MM.1S (cell line): Measurements from ENCODE around the gene BAG5.

ENCODE experiments used
- DNase-seq: peaks from one replicate; pipeline ENCODE4 v3.0.0-alpha.2; 2015
- H2AFZ ChIP-seq: fragments of 300-600 bp; sonication (generic); 2 replicates; pipeline ENCODE4 v1.6.0; 2016; ENCODE audit warnings: antibody characterized with exemption, low read length
- H3F3A ChIP-seq: fragments of 300-600 bp; sonication (generic); 2 replicates; pipeline ENCODE4 v1.6.1; 2016; ENCODE audit warnings: mild to moderate bottlenecking, antibody characterized with exemption, low read length, moderate library complexity, mixed read lengths; ENCODE audit not compliant: insufficient read depth
- H3K27ac ChIP-seq: fragments of 300-600 bp; sonication (generic); 2 replicates; pipeline ENCODE4 v1.5.1; 2016; ENCODE audit warnings: mild to moderate bottlenecking, low read length
- H3K27me3 ChIP-seq: fragments of 300-600 bp; sonication (generic); replicated peaks from 2 replicates; pipeline ENCODE4 v1.6.0; 2016; ENCODE audit warnings: low read length; ENCODE audit not compliant: insufficient read depth
- H3K36me3 ChIP-seq: fragments of 300-600 bp; sonication (generic); replicated peaks from 2 replicates; pipeline ENCODE4 v1.6.1; 2016; ENCODE audit warnings: mild to moderate bottlenecking, low read length, mixed read lengths; ENCODE audit not compliant: insufficient read depth
- H3K4me1 ChIP-seq: fragments of 300-600 bp; sonication (generic); 2 replicates; pipeline ENCODE4 v1.6.1; 2016; ENCODE audit warnings: low read length, mixed read lengths
- H3K4me2 ChIP-seq: fragments of 300-600 bp; sonication (generic); 2 replicates; pipeline ENCODE4 v1.6.0; 2016; ENCODE audit warnings: low read depth, low read length
- H3K4me3 ChIP-seq: fragments of 300-600 bp; sonication (generic); 2 replicates; pipeline ENCODE4 v1.5.1; 2016; ENCODE audit warnings: low read length, mixed read lengths
- H3K79me2 ChIP-seq: fragments of 300-600 bp; sonication (generic); 2 replicates; pipeline ENCODE4 v1.6.1; 2016; ENCODE audit warnings: mixed run types, low read length, mixed read lengths
- H3K9ac ChIP-seq: fragments of 300-600 bp; sonication (generic); 2 replicates; pipeline ENCODE4 v1.6.1; 2016; ENCODE audit warnings: low read length, mixed read lengths
- H3K9me2 ChIP-seq: fragments of 300-600 bp; sonication (generic); replicated peaks from 2 replicates; pipeline ENCODE4 v1.6.1; 2016; ENCODE audit warnings: mild to moderate bottlenecking, low read length, mixed read lengths; ENCODE audit not compliant: insufficient read depth
- H3K9me3 ChIP-seq: fragments of 300-600 bp; sonication (generic); replicated peaks from 2 replicates; pipeline ENCODE4 v1.6.1; 2016; ENCODE audit warnings: mild to moderate bottlenecking, low read length, mixed read lengths; ENCODE audit not compliant: insufficient read depth
- H4K20me1 ChIP-seq: fragments of 300-600 bp; sonication (generic); 2 replicates; pipeline ENCODE4 v1.6.1; 2016; ENCODE audit warnings: mild to moderate bottlenecking, low read length, moderate library complexity, mixed read lengths; ENCODE audit not compliant: insufficient read depth
- EZH2 ChIP-seq: fragments of 300-600 bp; sonication (generic); optimal IDR thresholded peaks from 2 replicates; pipeline ENCODE3; 2017; ENCODE audit warnings: low read depth, mild to moderate bottlenecking, antibody characterized with exemption, low read length, mixed read lengths
- EZH2phosphoT487 ChIP-seq: fragments of 300-600 bp; sonication (generic); IDR thresholded peaks from 2 replicates; pipeline ENCODE4 v1.6.1; 2018; ENCODE audit warnings: antibody characterized with exemption, low read length
- TF ChIP-seq, protein P1 (sequence below): fragments of 300-600 bp; sonication (generic); IDR thresholded peaks from 2 replicates; pipeline ENCODE4 v1.5.1; 2016; ENCODE audit warnings: antibody characterized with exemption, low read length, mixed read lengths

BAG5 gene

GRCh38 chr14:103561381-103562178, 877 bp downstream of the BAG5 start:
- H3K27me3 ChIP-seq, result no peaks in the 10 kb centered on the region
- H3K4me1 ChIP-seq, result no peaks in the 10 kb centered on the region
- peak overlapping the region; percentile 66; the same call in 1 of the 2 replicates for H3K27ac ChIP-seq
- no peaks in the 10 kb centered on the region for H3K9me3 ChIP-seq
- peak overlapping the region; percentile 45 for H2AFZ ChIP-seq
- H3K9ac ChIP-seq, result peak overlapping the region; percentile 75
- H3K9me2 ChIP-seq, result no peaks in the 10 kb centered on the region
- H3K4me3 ChIP-seq, result peak overlapping the region; percentile 89
- H3K36me3 ChIP-seq, result no peaks in the 10 kb centered on the region
- 0 out of 2 replicates have a peak, but pooled peaks cover 3% of the 10 kb centered on the region for H4K20me1 ChIP-seq
- no peak for TF ChIP-seq EZH2
- TF ChIP-seq EZH2phosphoT487, result no peak
- TF ChIP-seq, protein P1, sequence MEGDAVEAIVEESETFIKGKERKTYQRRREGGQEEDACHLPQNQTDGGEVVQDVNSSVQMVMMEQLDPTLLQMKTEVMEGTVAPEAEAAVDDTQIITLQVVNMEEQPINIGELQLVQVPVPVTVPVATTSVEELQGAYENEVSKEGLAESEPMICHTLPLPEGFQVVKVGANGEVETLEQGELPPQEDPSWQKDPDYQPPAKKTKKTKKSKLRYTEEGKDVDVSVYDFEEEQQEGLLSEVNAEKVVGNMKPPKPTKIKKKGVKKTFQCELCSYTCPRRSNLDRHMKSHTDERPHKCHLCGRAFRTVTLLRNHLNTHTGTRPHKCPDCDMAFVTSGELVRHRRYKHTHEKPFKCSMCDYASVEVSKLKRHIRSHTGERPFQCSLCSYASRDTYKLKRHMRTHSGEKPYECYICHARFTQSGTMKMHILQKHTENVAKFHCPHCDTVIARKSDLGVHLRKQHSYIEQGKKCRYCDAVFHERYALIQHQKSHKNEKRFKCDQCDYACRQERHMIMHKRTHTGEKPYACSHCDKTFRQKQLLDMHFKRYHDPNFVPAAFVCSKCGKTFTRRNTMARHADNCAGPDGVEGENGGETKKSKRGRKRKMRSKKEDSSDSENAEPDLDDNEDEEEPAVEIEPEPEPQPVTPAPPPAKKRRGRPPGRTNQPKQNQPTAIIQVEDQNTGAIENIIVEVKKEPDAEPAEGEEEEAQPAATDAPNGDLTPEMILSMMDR, result no peak
- DNase-seq, result peak; percentile 16
- no peaks in the 10 kb centered on the region for H3F3A ChIP-seq
- H3K4me2 ChIP-seq, result peak overlapping the region; percentile 53
- H3K79me2 ChIP-seq, result peaks cover 75% of the 10 kb centered on the region

GRCh38 chr14:103560691-103561090, 1.8 kb downstream of the BAG5 start:
- no peak overlapping the region for H3K4me3 ChIP-seq
- no peak overlapping the region for H2AFZ ChIP-seq
- H3K4me2 ChIP-seq, result peak overlapping the region; percentile 53; the same call in 1 of the 2 replicates
- no peak overlapping the region for H3K9ac ChIP-seq
- TF ChIP-seq, protein P1, result no peak
- TF ChIP-seq EZH2phosphoT487, result no peak
- no peak for TF ChIP-seq EZH2
- peaks cover 67% of the 10 kb centered on the region for H3K79me2 ChIP-seq
- no peaks in the 10 kb centered on the region for H3K4me1 ChIP-seq
- no peaks in the 10 kb centered on the region for H3K36me3 ChIP-seq
- no peak for DNase-seq
- no peaks in the 10 kb centered on the region for H3K27me3 ChIP-seq
- H3K9me3 ChIP-seq, result no peaks in the 10 kb centered on the region
- H3K9me2 ChIP-seq, result no peaks in the 10 kb centered on the region
- no peak overlapping the region for H3K27ac ChIP-seq
- 0 out of 2 replicates have a peak, but pooled peaks cover 3% of the 10 kb centered on the region for H4K20me1 ChIP-seq
- no peaks in the 10 kb centered on the region for H3F3A ChIP-seq

DNA sequence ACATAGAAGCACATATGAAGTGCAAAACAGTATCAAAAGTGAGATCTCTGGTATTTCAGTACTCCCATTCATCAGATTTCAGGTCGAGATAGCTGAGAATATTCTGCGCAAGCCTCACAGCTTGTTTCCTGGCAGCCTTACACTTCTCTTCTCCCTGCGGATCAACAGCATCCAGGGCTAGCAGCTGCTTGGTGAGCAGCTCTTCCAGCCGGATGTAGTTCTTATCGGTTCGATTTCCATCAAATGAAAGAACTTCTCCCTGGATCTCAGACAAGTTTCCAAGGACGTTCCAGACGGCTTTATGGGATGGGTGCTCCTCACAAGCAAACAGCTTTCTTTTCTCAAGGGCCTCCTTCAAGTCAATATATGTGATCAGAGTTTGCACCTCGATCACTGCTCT, 2.7 kb downstream of the BAG5 start:
- Histone ChIP-seq H3K9me2 (no peaks in the 10 kb centered on the region), H3K9me3 (no peaks in the 10 kb centered on the region), H3K9ac (no peak overlapping the region), H3K36me3 (no peaks in the 10 kb centered on the region), H3K4me2 (no peak overlapping the region), H3K27ac (no peak overlapping the region), H3K4me3 (no peak overlapping the region), H2AFZ (no peak overlapping the region), H3K27me3 (no peaks in the 10 kb centered on the region), H3F3A (no peaks in the 10 kb centered on the region), H4K20me1 (0 out of 2 replicates have a peak, but pooled peaks cover 3% of the 10 kb centered on the region), H3K4me1 (no peaks in the 10 kb centered on the region), H3K79me2 (peaks cover 66% of the 10 kb centered on the region)
- DNase-seq, result no peak
- TF ChIP-seq EZH2 (no peak), EZH2phosphoT487 (no peak)
- TF ChIP-seq, protein P1, result no peak
